ENCODE data around the gene CDH4. TPM values are rescaled to one million over a fixed set of nuclear protein-coding genes. Genes with fewer than 3 reads are reported as not detected.

The CDH4 gene
- total RNA-seq, 1 donor from 2014 or later: not detected

DNA sequence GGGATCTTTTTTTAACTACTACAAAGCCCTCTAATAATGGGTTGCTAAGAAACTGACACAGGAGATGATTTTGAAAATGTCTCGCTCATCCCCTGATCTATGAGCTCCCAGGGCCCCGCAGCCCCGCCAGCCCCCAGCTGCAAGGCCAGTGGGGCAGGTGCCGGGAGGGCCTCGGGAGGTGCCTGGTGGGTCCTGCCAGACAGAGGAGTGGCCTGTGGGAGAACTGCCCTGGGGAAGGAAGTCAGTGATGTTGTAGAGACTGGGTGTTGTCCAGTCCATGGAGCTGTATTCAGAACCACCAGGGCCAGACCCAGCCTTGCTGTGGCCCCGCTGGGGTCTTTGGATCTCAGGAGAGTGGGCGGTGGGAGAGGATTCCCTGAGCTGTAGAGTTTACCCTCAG lies 554.9 kb downstream of the CDH4 start:
- DNase-seq (ENCODE audit: low spot score in 2 of 2): no peak
- Histone ChIP-seq H3K27ac (no peak overlapping the region), H3K4me3 (no peak overlapping the region), H3K36me3 (no peaks in the 10 kb centered on the region), H3K9me3 (no peaks in the 10 kb centered on the region), H3K27me3 (no peaks in the 10 kb centered on the region), H3K4me1 (no peaks in the 10 kb centered on the region)
- TF ChIP-seq CTCF (IDR thresholded peaks at IDR 0.05): no peak
- intact Hi-C loops (cut with DNase I): no loop called here

- Histone ChIP-seq H3K4me1 (no peaks in the 10 kb centered on the region), H3K27me3 (no peaks in the 10 kb centered on the region), H3K27ac (no peak overlapping the region), H3K9me3 (no peaks in the 10 kb centered on the region), H3K4me3 (no peak overlapping the region), H3K36me3 (no peaks in the 10 kb centered on the region)
- intact Hi-C loops (cut with DNase I): no loop called here
- DNase-seq (ENCODE audit: low spot score in 2 of 2): no peak
- TF ChIP-seq CTCF (IDR thresholded peaks at IDR 0.05): no peak
Measured at GRCh38 chr20:61807471-61808160, 555.6 kb downstream of the CDH4 start.

DNA sequence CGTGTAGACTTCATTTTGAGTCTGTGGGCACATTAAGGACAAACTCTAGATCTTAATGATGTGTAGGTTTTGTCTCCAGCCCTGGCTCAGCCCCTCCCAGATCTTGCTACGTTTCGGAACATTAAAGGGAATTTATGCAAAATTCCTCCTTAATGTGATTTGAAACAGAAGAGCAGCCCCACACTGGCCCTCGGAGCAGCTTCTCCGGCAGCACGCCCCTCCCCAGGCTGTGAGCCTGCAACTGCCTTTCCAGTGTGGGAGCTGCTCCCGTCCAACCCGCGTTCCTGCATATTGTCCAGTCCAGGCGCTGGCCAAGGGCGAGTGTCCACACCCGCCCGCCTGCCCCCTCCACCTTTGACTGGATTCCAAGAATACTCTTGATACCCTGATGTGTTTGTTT lies 556.4 kb downstream of the CDH4 start:
- Histone ChIP-seq H3K4me3 (no peak overlapping the region), H3K4me1 (no peaks in the 10 kb centered on the region), H3K27ac (no peak overlapping the region), H3K36me3 (no peaks in the 10 kb centered on the region), H3K9me3 (no peaks in the 10 kb centered on the region), H3K27me3 (no peaks in the 10 kb centered on the region)
- no peak for TF ChIP-seq CTCF (IDR thresholded peaks at IDR 0.05)
- intact Hi-C loops (cut with DNase I): no loop called here
- no peak for DNase-seq (ENCODE audit: low spot score in 2 of 2)

GRCh38 chr20:61809006-61809770 lies 557.1 kb downstream of the CDH4 start:
- H3K9me3 ChIP-seq: no peaks in the 10 kb centered on the region
- intact Hi-C loops (cut with DNase I): no loop called here
- H3K27me3 ChIP-seq: no peaks in the 10 kb centered on the region
- no peaks in the 10 kb centered on the region for H3K36me3 ChIP-seq
- no peaks in the 10 kb centered on the region for H3K4me1 ChIP-seq
- no peak overlapping the region for H3K27ac ChIP-seq
- no peak for TF ChIP-seq CTCF (IDR thresholded peaks at IDR 0.05)
- H3K4me3 ChIP-seq: no peak overlapping the region
- no peak for DNase-seq (ENCODE audit: low spot score in 2 of 2)

GRCh38 chr20:61810066-61810737 lies 558.1 kb downstream of the CDH4 start:
- H3K4me3 ChIP-seq: no peak overlapping the region
- no peak for DNase-seq (ENCODE audit: low spot score in 2 of 2)
- TF ChIP-seq CTCF (IDR thresholded peaks at IDR 0.05): no peak
- no peaks in the 10 kb centered on the region for H3K36me3 ChIP-seq
- intact Hi-C loops (cut with DNase I): no loop called here
- no peaks in the 10 kb centered on the region for H3K27me3 ChIP-seq
- H3K4me1 ChIP-seq: no peaks in the 10 kb centered on the region
- no peaks in the 10 kb centered on the region for H3K9me3 ChIP-seq
- H3K27ac ChIP-seq: no peak overlapping the region
